ENCODE measurements around the gene TUBA1A. TPM values are rescaled to one million over a fixed set of nuclear protein-coding genes. Genes with fewer than 3 reads are reported as not detected.
A peak's percentile ranks its signal among the peaks of the same experiment; 100 is the strongest.

The TUBA1A gene
- total RNA-seq (2021; ENCODE audit: unreplicated experiment): 24.1 TPM
- 39.3 and 46.7 TPM in 2 replicates for polyA plus RNA-seq (2012)
- Bru-seq, nascent RNA: percentile 59 among the genes with signal in this experiment
- BruChase-seq, experiment 1, labeled RNA remaining after a 6-hour chase: percentile 74 among the genes with signal in this experiment
- percentile 80 among the genes with signal in this experiment for BruChase-seq, experiment 2, labeled RNA remaining after a 2-hour chase
- long read RNA-seq, transcript TUBA1A-202 (4 exons, 1,915 nt): major isoform, 49 of 62 reads
- long read RNA-seq, partial matches to known transcripts: 7 of 62 reads
- long read RNA-seq, other reads (novel, unspliced or antisense): 2 of 62 reads

GRCh38 chr12:49188916-49189367, at the start of gene TUBA1A:
TSS of gene TUBA1A (minus strand) at chr12:49189080. CDS start at chr12:49188979, 101 bp downstream.
- ATAC-seq (peak; percentile 84), DNase-seq (ENCODE audit: low read depth, low spot score) (peak; percentile 92)
- H3K4me1 ChIP-seq (ENCODE audit: control insufficient read depth in 1 of 2, insufficient read depth in 2 of 2, low read length in 2 of 2): peaks cover 12 to 22% of the 10 kb centered on the region in 2 experiments; a peak in 3 of 4 replicates
- H3K27me3 ChIP-seq (ENCODE audit: insufficient read depth, low read length): no peaks in the 10 kb centered on the region
- H3K36me3 ChIP-seq (ENCODE audit: control insufficient read depth in 1 of 2, insufficient read depth in 2 of 2, low read length in 2 of 2): peaks cover 0 to 3% of the 10 kb centered on the region in 2 experiments; a peak in 1 of 4 replicates
- H3K79me2 ChIP-seq (ENCODE audit: insufficient read depth, low read length): no peaks in the 10 kb centered on the region
- no peaks in the 10 kb centered on the region for H3K9me3 ChIP-seq (ENCODE audit: control insufficient read depth in 1 of 2, insufficient read depth in 1 of 2, low read depth in 1 of 2, low read length in 2 of 2)
- H4K20me1 ChIP-seq (ENCODE audit: insufficient read depth): no peaks in the 10 kb centered on the region
- peak within 1 kb of the TSS; percentile 76 to 80 for H3K4me3 ChIP-seq (replicated peaks in 1 of 2; ENCODE audit: low read depth in 1 of 2, low read length in 2 of 2)
- no TSS peak for BruUV-seq (replicated peaks)
- peak within 1 kb of the TSS; percentile 67 for H3K9ac ChIP-seq (ENCODE audit: low read length)
- peak within 1 kb of the TSS; percentile 93 for H3K4me2 ChIP-seq (ENCODE audit: low read length)
- no peaks in the 10 kb centered on the region for H3K9me2 ChIP-seq (ENCODE audit: insufficient read depth)
- peak within 1 kb of the TSS; percentile 83 for H3K27ac ChIP-seq (ENCODE audit: low read depth, low read length)
- RAD21 ChIA-PET (ENCODE audit: low non-redundant PET in 1 of 2, low total read pairs in 2 of 2, uncharacterized antibody in 2 of 2, unreplicated experiment in 2 of 2): no interaction called here
- intact Hi-C loops (cut with micrococcal nuclease): no loop called here
- peak within 1 kb of the TSS; percentile 47 for H2AFZ ChIP-seq (ENCODE audit: low read depth, low read length, poor library complexity, severe bottlenecking)
- CTCF ChIA-PET: interaction anchor here (0.8 to 1.7 kb wide), 4 partner anchors 46 to 100 kb away, joined by 3 to 7 read pairs (median 3); no protein-coding TSS in a partner anchor
- POLR2A ChIA-PET: interaction anchor here (0.8 to 1.8 kb wide), 10 partner anchors 9 to 77 kb away, joined by 3 to 16 read pairs (median 4); partner anchors contain the start of gene TUBA1B
- peak; percentile 91 for TF ChIP-seq POLR2AphosphoS5 (IDR thresholded peaks at IDR 0.05; ENCODE audit: low read depth, low read length)
- no peak for TF ChIP-seq ZBTB33 (IDR thresholded peaks at IDR 0.05; ENCODE audit: extremely low read depth, insufficient replicate concordance, low read length)
- TF ChIP-seq TCF7L2 (IDR thresholded peaks at IDR 0.05; ENCODE audit: borderline replicate concordance, extremely low read depth, insufficient read depth, insufficient read length): peak; percentile 75
- no peak for TF ChIP-seq FOSL1 (IDR thresholded peaks at IDR 0.05; ENCODE audit: low read depth)
- no peak for TF ChIP-seq EZH2phosphoT487 (IDR thresholded peaks at IDR 0.05; ENCODE audit: borderline replicate concordance)
- TF ChIP-seq YY1 (IDR thresholded peaks at IDR 0.05; ENCODE audit: extremely low read depth, insufficient replicate concordance, low read depth, low read length): peak; percentile 39
- TF ChIP-seq POLR2A (IDR thresholded peaks at IDR 0.05; ENCODE audit: borderline replicate concordance, extremely low read depth, insufficient read depth, insufficient read length): peak; percentile 99
- no peak for TF ChIP-seq EGR1 (IDR thresholded peaks at IDR 0.05; ENCODE audit: low read depth)
- TF ChIP-seq CEBPB (IDR thresholded peaks at IDR 0.05; ENCODE audit: low read depth): no peak; the same call in 1 of the 2 replicates
- peak; percentile 19; the same call in 1 of the 2 replicates for TF ChIP-seq SP1 (IDR thresholded peaks at IDR 0.05; ENCODE audit: low read depth)
- TF ChIP-seq CTCF (IDR thresholded peaks at IDR 0.05 in 2 of 3, conservative IDR thresholded peaks at IDR 0.05 in 1 of 3; ENCODE audit: borderline replicate concordance in 1 of 3, insufficient read depth in 1 of 3, low read depth in 2 of 3, low read length in 2 of 3): no peak
- no peak for TF ChIP-seq JUND (IDR thresholded peaks at IDR 0.05)
- 0 out of 2 replicates have a peak, but pooled peaks have one; percentile 52 for TF ChIP-seq SIN3A (IDR thresholded peaks at IDR 0.05; ENCODE audit: low read depth)
- TF ChIP-seq REST (IDR thresholded peaks at IDR 0.05; ENCODE audit: low read depth): no peak
- TF ChIP-seq ZNF274 (IDR thresholded peaks at IDR 0.05; ENCODE audit: low read depth, low read length): no peak
- no peak for TF ChIP-seq ATF3 (IDR thresholded peaks at IDR 0.05)
- no peak for TF ChIP-seq EZH2 (IDR thresholded peaks at IDR 0.05)
- no peak for TF ChIP-seq CBX3 (IDR thresholded peaks at IDR 0.05; ENCODE audit: low read depth)
- no peak for TF ChIP-seq ZFX (IDR thresholded peaks at IDR 0.05)

Measured in HCT116 (cell line).